HG02610 (cell line): ENCODE data around the gene STON2.
A peak's percentile ranks its signal among the peaks of the same experiment; 100 is the strongest.

Experiments used
- ATAC-seq: cut with Tn5 transposase; IDR thresholded peaks from one replicate; pipeline ENCODE4 v1.9.1; 2021; ENCODE audit warnings: mild to moderate bottlenecking, moderate library complexity; ENCODE audit not compliant: unreplicated experiment

The STON2 gene

GRCh38 chr14:81305743-81306142 lies 94.4 kb downstream of the STON2 start:
- ATAC-seq, result no peak

- ATAC-seq, result no peak
Measured at GRCh38 chr14:81305065-81305464, 95.1 kb downstream of the STON2 start.

- ATAC-seq, result peak; percentile 96
Measured at GRCh38 chr14:81303258-81303935, 96.7 kb downstream of the STON2 start.

GRCh38 chr14:81302638-81303037 lies 97.5 kb downstream of the STON2 start:
- no peak for ATAC-seq

GRCh38 chr14:81301813-81302212 lies 98.3 kb downstream of the STON2 start:
- no peak for ATAC-seq

- no peak for ATAC-seq
Measured at GRCh38 chr14:81301371-81301770, 98.8 kb downstream of the STON2 start.

- no peak for ATAC-seq
Measured at GRCh38 chr14:81298911-81299310, 101.2 kb downstream of the STON2 start.

GRCh38 chr14:81298122-81298521 lies 102.0 kb downstream of the STON2 start:
- no peak for ATAC-seq

- no peak for ATAC-seq
Measured at GRCh38 chr14:81295958-81296923, 103.9 kb downstream of the STON2 start.

GRCh38 chr14:81289516-81289915 lies 110.6 kb downstream of the STON2 start:
- ATAC-seq, result no peak

- no peak for ATAC-seq
Measured at GRCh38 chr14:81286574-81287370, 113.4 kb downstream of the STON2 start.

- no peak for ATAC-seq
Measured at GRCh38 chr14:81285245-81285644, 114.9 kb downstream of the STON2 start.

- ATAC-seq, result no peak
Measured at GRCh38 chr14:81281332-81281731, 118.8 kb downstream of the STON2 start.

GRCh38 chr14:81280136-81280791 lies 119.9 kb downstream of the STON2 start:
- ATAC-seq, result no peak

GRCh38 chr14:81277096-81277495 lies 123.0 kb downstream of the STON2 start:
- ATAC-seq, result no peak

GRCh38 chr14:81276073-81277069 lies 123.8 kb downstream of the STON2 start:
- no peak for ATAC-seq

GRCh38 chr14:81275305-81276072 lies 124.6 kb downstream of the STON2 start:
- no peak for ATAC-seq

GRCh38 chr14:81273961-81274575 lies 126.1 kb downstream of the STON2 start:
- no peak for ATAC-seq
